BE2C (cell line): ENCODE measurements around the gene TBATA.

ENCODE experiments used
- DNase-seq: peaks from one replicate; pipeline ENCODE4 v3.0.0-alpha.2; 2020
- H3K27me3 ChIP-seq: fragments of 250-450 bp; sonication (Bioruptor Pico); 2 replicates; pipeline ENCODE4 v1.5.1; 2020; ENCODE audit warnings: mild to moderate bottlenecking
- H3K36me3 ChIP-seq: fragments of 250-450 bp; sonication (Bioruptor Pico); 2 replicates; pipeline ENCODE4 v1.5.1; 2020; ENCODE audit warnings: mild to moderate bottlenecking
- H3K4me1 ChIP-seq: fragments of 250-450 bp; sonication (Bioruptor Pico); 2 replicates; pipeline ENCODE4 v1.5.1; 2020
- H3K4me3 ChIP-seq: 2 replicates; pipeline ENCODE4 v1.5.1; 2011; ENCODE audit warnings: low read depth, low read length
- H3K9me3 ChIP-seq: fragments of 250-450 bp; sonication (Bioruptor Pico); 2 replicates; pipeline ENCODE4 v1.5.1; 2020
- CTCF ChIP-seq: IDR thresholded peaks from 2 replicates; pipeline ENCODE4 v1.5.1; 2012; ENCODE audit warnings: mild to moderate bottlenecking, low read depth, low read length

TBATA gene

GRCh38 chr10:70811881-70812280 lies 26.7 kb upstream of the TBATA start:
- Histone ChIP-seq H3K27me3 (no peaks in the 10 kb centered on the region), H3K4me1 (peaks cover 3% of the 10 kb centered on the region; the same call in 1 of the 2 replicates), H3K4me3 (no peak overlapping the region), H3K9me3 (no peaks in the 10 kb centered on the region), H3K36me3 (no peaks in the 10 kb centered on the region)
- DNase-seq: no peak
- TF ChIP-seq CTCF: no peak

DNA sequence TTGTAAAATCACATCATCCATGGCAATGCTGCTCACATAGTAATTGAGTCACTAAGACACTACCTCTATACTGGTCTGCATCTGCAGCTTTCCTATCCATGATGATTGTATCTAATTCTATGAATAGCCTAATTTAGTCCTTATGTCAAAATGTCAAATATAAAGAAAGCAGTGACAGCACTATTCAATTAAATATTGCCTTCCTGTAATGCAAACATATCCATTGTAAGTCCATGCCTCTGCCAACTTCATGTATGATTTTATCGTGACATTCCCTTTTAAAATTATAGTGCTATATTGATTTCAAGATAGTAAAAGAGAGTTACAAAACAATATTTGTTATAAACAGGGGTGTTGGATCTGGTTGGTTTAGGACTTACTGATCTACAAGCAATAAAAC lies 25.8 kb upstream of the TBATA start:
- no peaks in the 10 kb centered on the region for H3K36me3 ChIP-seq
- TF ChIP-seq CTCF: no peak

GRCh38 chr10:70809726-70810125 lies 24.5 kb upstream of the TBATA start:
- no peaks in the 10 kb centered on the region for H3K36me3 ChIP-seq
- no peak for TF ChIP-seq CTCF
- H3K9me3 ChIP-seq: no peaks in the 10 kb centered on the region
- H3K27me3 ChIP-seq: no peaks in the 10 kb centered on the region
- no peak for DNase-seq
- peaks cover 3% of the 10 kb centered on the region; the same call in 1 of the 2 replicates for H3K4me1 ChIP-seq
- H3K4me3 ChIP-seq: no peak overlapping the region

More for the DNA sequence above, 25.8 kb upstream of the TBATA start:
- Histone ChIP-seq H3K9me3 (no peaks in the 10 kb centered on the region), H3K27me3 (no peaks in the 10 kb centered on the region), H3K4me3 (no peak overlapping the region), H3K4me1 (peaks cover 3% of the 10 kb centered on the region; the same call in 1 of the 2 replicates)
- DNase-seq: no peak

- Histone ChIP-seq H3K36me3 (no peaks in the 10 kb centered on the region), H3K4me1 (peaks cover 3% of the 10 kb centered on the region; the same call in 1 of the 2 replicates), H3K4me3 (no peak overlapping the region), H3K27me3 (no peaks in the 10 kb centered on the region), H3K9me3 (no peaks in the 10 kb centered on the region)
- DNase-seq: no peak
- no peak for TF ChIP-seq CTCF
Measured at GRCh38 chr10:70809011-70809611, 23.9 kb upstream of the TBATA start.

GRCh38 chr10:70807556-70807955 lies 22.4 kb upstream of the TBATA start:
- Histone ChIP-seq H3K36me3 (no peaks in the 10 kb centered on the region), H3K4me1 (peaks cover 3% of the 10 kb centered on the region; the same call in 1 of the 2 replicates), H3K9me3 (no peaks in the 10 kb centered on the region), H3K27me3 (no peaks in the 10 kb centered on the region), H3K4me3 (no peak overlapping the region)
- TF ChIP-seq CTCF: no peak
- DNase-seq: no peak

- H3K36me3 ChIP-seq: no peaks in the 10 kb centered on the region
- no peak for DNase-seq
- no peaks in the 10 kb centered on the region for H3K27me3 ChIP-seq
- no peak for TF ChIP-seq CTCF
- peaks cover 3% of the 10 kb centered on the region; the same call in 1 of the 2 replicates for H3K4me1 ChIP-seq
- H3K4me3 ChIP-seq: no peak overlapping the region
- no peaks in the 10 kb centered on the region for H3K9me3 ChIP-seq
Measured at GRCh38 chr10:70806841-70807240, 21.7 kb upstream of the TBATA start.
